ENCODE measurements around the gene B4GALT4. TPM values are rescaled to one million over a fixed set of nuclear protein-coding genes. Genes with fewer than 3 reads are reported as not detected.

B4GALT4 gene
- total and polyA plus RNA-seq, 2 of the 8 experiments (the other 6 are each of a cell fraction or from before 2014, with no cell fraction given) = 14.6 to 44.7 TPM

DNA sequence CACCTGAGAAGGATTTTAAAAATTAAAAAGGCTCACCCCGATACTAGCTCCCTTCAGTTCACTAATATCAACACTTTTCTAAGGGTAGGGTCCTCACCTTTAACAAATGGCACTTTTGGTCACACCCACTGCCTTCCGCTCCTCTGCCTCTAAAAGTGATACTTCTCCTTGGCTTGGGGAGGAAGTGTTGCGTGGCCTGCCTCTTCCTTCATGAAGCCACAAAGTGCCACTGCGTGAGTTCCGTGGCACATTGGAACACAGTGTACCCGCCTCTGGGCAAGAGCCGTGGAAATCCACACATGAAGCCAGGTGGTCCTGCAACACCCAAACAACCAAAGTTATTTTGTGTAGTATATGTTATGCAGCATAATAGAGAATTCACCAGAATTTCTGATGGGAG is 3.9 kb downstream of the B4GALT4 start (continued):
- TF ChIP-seq NANOG (IDR thresholded peaks at IDR 0.05; ENCODE audit: insufficient read depth, low read depth, low read length, poor library complexity, severe bottlenecking) (no peak), RXRA (IDR thresholded peaks at IDR 0.05; ENCODE audit: insufficient read depth, low read depth, low read length) (no peak), SIX5 (IDR thresholded peaks at IDR 0.05; ENCODE audit: low read depth, low read length) (no peak), KDM1A (IDR thresholded peaks at IDR 0.05; ENCODE audit: borderline replicate concordance, low read length) (no peak), PHF8 (conservative IDR thresholded peaks at IDR 0.05; ENCODE audit: low read depth, low read length) (no peak), EP300 (IDR thresholded peaks at IDR 0.05; ENCODE audit: borderline replicate concordance in 1 of 2, low read depth in 2 of 2, low read length in 2 of 2) (no peak), HDAC2 (IDR thresholded peaks at IDR 0.05; ENCODE audit: borderline replicate concordance in 1 of 2, low read depth in 2 of 2, low read length in 2 of 2) (no peak), TAF7 (optimal IDR thresholded peaks at IDR 0.05; ENCODE audit: borderline replicate concordance, low read depth, low read length) (no peak)
- TF ChIP-seq, protein P1, sequence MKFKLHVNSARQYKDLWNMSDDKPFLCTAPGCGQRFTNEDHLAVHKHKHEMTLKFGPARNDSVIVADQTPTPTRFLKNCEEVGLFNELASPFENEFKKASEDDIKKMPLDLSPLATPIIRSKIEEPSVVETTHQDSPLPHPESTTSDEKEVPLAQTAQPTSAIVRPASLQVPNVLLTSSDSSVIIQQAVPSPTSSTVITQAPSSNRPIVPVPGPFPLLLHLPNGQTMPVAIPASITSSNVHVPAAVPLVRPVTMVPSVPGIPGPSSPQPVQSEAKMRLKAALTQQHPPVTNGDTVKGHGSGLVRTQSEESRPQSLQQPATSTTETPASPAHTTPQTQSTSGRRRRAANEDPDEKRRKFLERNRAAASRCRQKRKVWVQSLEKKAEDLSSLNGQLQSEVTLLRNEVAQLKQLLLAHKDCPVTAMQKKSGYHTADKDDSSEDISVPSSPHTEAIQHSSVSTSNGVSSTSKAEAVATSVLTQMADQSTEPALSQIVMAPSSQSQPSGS (IDR thresholded peaks at IDR 0.05; ENCODE audit: low read length) = no peak
